ENCODE measurements around the gene MYO5B.

- no peak for TF ChIP-seq CTCF (conservative IDR thresholded peaks at IDR 0.05; ENCODE audit: low read length)
- TF ChIP-seq EZH2phosphoT487 (IDR thresholded peaks at IDR 0.05; ENCODE audit: borderline replicate concordance, low read depth, low read length) = no peak
Observed at GRCh38 chr18:49913221-49913620, 281.7 kb downstream of the MYO5B start.
